GM23248 (cell line): ENCODE data around the gene KIAA2012. TPM values are rescaled to one million over a fixed set of nuclear protein-coding genes. Genes with fewer than 3 reads are reported as not detected.
"Not testable (repeated sequence)": the region's sequence is repeated elsewhere in the genome, so short reads cannot be mapped to it uniquely, and the experiment has no call there.

Experiments
- DNase-seq: peaks from one replicate; pipeline ENCODE4 v3.0.0-alpha.2; 2015
- H2AFZ ChIP-seq: fragments of 200-600 bp; sonication (generic); 2 replicates; pipeline ENCODE4 v1.6.1; 2016; ENCODE audit warnings: antibody characterized with exemption
- H3F3A ChIP-seq: fragments of 200-600 bp; sonication (generic); 2 replicates; pipeline ENCODE4 v1.6.1; 2016; ENCODE audit warnings: mild to moderate bottlenecking, antibody characterized with exemption, mixed run types; ENCODE audit not compliant: insufficient read depth
- H3K27ac ChIP-seq: fragments of 200-600 bp; sonication (generic); 2 replicates; pipeline ENCODE4 v1.5.1; 2016; ENCODE audit warnings: mild to moderate bottlenecking
- H3K27me3 ChIP-seq: fragments of 200-600 bp; sonication (generic); replicated peaks from 2 replicates; pipeline ENCODE4 v1.6.1; 2016; ENCODE audit warnings: mild to moderate bottlenecking; ENCODE audit not compliant: insufficient read depth
- H3K36me3 ChIP-seq: fragments of 200-600 bp; sonication (generic); 2 replicates; pipeline ENCODE4 v1.6.1; 2016; ENCODE audit warnings: low read depth, mild to moderate bottlenecking
- H3K4me1 ChIP-seq: fragments of 200-600 bp; sonication (generic); 2 replicates; pipeline ENCODE4 v1.6.1; 2016; ENCODE audit warnings: mild to moderate bottlenecking; ENCODE audit not compliant: insufficient read depth
- H3K4me2 ChIP-seq: fragments of 200-600 bp; sonication (generic); one replicate; pipeline ENCODE4 v1.6.1; 2016; ENCODE audit warnings: mild to moderate bottlenecking; ENCODE audit not compliant: unreplicated experiment
- H3K4me3 ChIP-seq: fragments of 200-600 bp; sonication (generic); 2 replicates; pipeline ENCODE4 v1.5.1; 2016; ENCODE audit warnings: mild to moderate bottlenecking
- H3K79me2 ChIP-seq: fragments of 200-600 bp; sonication (generic); 2 replicates; pipeline ENCODE4 v1.6.1; 2016; ENCODE audit warnings: mild to moderate bottlenecking; ENCODE audit not compliant: insufficient read depth
- H3K9ac ChIP-seq: fragments of 200-600 bp; sonication (generic); 2 replicates; pipeline ENCODE4 v1.6.1; 2016; ENCODE audit warnings: mild to moderate bottlenecking
- H3K9me2 ChIP-seq: fragments of 200-600 bp; sonication (generic); 2 replicates; pipeline ENCODE4 v1.6.1; 2016; ENCODE audit warnings: mixed run types, mild to moderate bottlenecking, moderate library complexity; ENCODE audit not compliant: insufficient read depth
- H3K9me3 ChIP-seq: fragments of 200-600 bp; sonication (generic); one replicate; pipeline ENCODE4 v1.6.1; 2017; ENCODE audit warnings: low read depth
- H4K20me1 ChIP-seq: fragments of 200-600 bp; sonication (generic); 2 replicates; pipeline ENCODE4 v1.6.0; 2016; ENCODE audit not compliant: insufficient read depth
- EZH2 ChIP-seq: fragments of 200-600 bp; sonication (generic); IDR thresholded peaks from 2 replicates; pipeline ENCODE4 v1.6.1; 2018; ENCODE audit warnings: antibody characterized with exemption, mild to moderate bottlenecking; ENCODE audit not compliant: insufficient read depth, poor library complexity, severe bottlenecking
- EZH2phosphoT487 ChIP-seq: fragments of 200-600 bp; sonication (generic); IDR thresholded peaks from 2 replicates; pipeline ENCODE4 v1.6.1; 2018; ENCODE audit warnings: antibody characterized with exemption, moderate library complexity, mild to moderate bottlenecking, low read depth; ENCODE audit not compliant: insufficient read depth
- WGBS, 2 experiments: methylation state at CpG; one replicate each; pipeline ENCODE4 v1.1.6; 2015 to 2017; ENCODE audit warnings: low lambda C conversion rate in 2 of 2, low coverage in 1 of 2; ENCODE audit errors: missing lambda C conversion rate in 2 of 2; 5-methylcytosine and 5-hydroxymethylcytosine counted together
- in situ Hi-C: fragments of 300-500 bp; cut with MboI; formaldehyde crosslinking; loops from 2 replicates; pipeline ENCODE4 v1.15.0; 2020
- polyA plus RNA-seq: library from polyadenylated mRNA; unstranded; fragments of >200 nt; fragmentation: Nextera tagmentation; extraction: Ambion mirVana; gene quantifications from 2 replicates; pipeline ENCODE4 v1.2.1, GENCODE V29; 2016
- total RNA-seq: library from RNA; depleted of rRNA; stranded (reverse); fragments of >200 nt; shearing (Covaris generic); gene quantifications from 2 replicates; pipeline ENCODE4 v1.2.3, GENCODE V29; 2014

Gene KIAA2012
- total and polyA plus RNA-seq, 2 experiments from 2014 or later = 0.18 TPM; not detected in 1

DNA sequence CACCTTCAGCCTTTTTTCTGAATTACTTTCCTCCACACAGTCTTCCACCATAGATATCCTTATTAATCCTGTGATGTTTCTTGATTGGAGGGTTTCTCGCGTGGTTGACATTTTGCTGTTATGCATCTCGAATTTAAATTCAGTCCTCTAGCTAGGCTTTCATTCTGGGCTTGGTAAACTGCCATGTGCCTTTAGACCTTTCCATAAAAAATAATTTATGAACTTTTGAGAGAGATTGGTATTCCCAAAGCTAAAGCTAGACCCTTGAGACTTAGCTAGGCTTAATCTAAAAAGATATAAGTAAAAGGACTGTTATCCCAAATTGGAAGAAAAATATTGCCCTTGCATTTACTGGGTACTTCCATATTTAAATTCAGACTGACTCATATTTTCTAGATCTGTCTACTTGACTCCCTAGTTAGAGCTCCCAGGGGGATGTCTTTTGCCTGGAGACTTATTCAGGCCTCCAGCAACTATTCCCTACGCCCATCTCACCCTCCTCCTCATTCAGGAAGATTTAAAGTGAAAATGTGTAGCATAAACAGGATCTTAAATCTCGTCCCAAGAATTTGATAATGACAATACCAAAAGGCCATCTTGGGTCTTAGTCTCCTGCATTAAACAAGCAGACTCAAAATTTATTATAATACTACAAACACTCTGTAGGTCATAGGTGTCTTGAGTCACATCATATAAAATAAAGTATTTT lies 60.3 kb downstream of the KIAA2012 start:
- no peak for DNase-seq
- Histone ChIP-seq H3K9ac (no peak overlapping the region), H4K20me1 (no peaks in the 10 kb centered on the region), H3K36me3 (no peaks in the 10 kb centered on the region), H3F3A (peaks cover 21% of the 10 kb centered on the region), H3K9me3 (no peaks in the 10 kb centered on the region), H3K27ac (no peak overlapping the region), H3K79me2 (no peaks in the 10 kb centered on the region), H3K27me3 (no peaks in the 10 kb centered on the region), H3K4me1 (peaks cover 16% of the 10 kb centered on the region), H3K9me2 (no peaks in the 10 kb centered on the region), H2AFZ (no peak overlapping the region), H3K4me3 (no peak overlapping the region), H3K4me2 (no peak overlapping the region)
- in situ Hi-C loops = no loop called here
- TF ChIP-seq EZH2 (no peak), EZH2phosphoT487 (no peak)
- 84 to 88% methylated on average over 5 of the region's 5 CpGs for WGBS, 2 experiments

DNA sequence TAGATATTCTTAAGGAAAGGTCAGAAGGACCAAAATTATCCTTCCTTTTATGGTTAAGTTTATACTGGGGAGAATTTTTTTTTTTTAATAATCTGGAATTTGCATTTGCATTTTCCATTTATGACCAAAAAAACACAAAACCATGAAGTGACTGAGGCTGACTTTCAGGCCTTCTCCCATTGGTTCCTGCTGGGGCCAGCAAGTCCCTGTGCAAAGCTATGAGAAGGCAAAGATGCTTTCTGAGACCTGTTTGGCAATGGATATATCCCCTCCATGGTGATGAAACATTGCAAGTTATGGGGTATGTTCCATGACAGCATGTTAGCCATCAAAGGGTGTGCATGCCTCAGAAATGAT lies 60.8 kb downstream of the KIAA2012 start:
- TF ChIP-seq EZH2phosphoT487 (no peak), EZH2 (no peak)
- Histone ChIP-seq H3K9me2 (no peaks in the 10 kb centered on the region), H3K27ac (no peak overlapping the region), H3K9me3 (no peaks in the 10 kb centered on the region), H3K27me3 (no peaks in the 10 kb centered on the region), H3K4me1 (peaks cover 16% of the 10 kb centered on the region), H2AFZ (no peak overlapping the region), H3K9ac (no peak overlapping the region), H3K4me3 (no peak overlapping the region), H3K36me3 (no peaks in the 10 kb centered on the region), H3F3A (peaks cover 21% of the 10 kb centered on the region), H4K20me1 (no peaks in the 10 kb centered on the region), H3K4me2 (no peak overlapping the region), H3K79me2 (no peaks in the 10 kb centered on the region)
- DNase-seq = no peak
- in situ Hi-C loops = no loop called here

DNA sequence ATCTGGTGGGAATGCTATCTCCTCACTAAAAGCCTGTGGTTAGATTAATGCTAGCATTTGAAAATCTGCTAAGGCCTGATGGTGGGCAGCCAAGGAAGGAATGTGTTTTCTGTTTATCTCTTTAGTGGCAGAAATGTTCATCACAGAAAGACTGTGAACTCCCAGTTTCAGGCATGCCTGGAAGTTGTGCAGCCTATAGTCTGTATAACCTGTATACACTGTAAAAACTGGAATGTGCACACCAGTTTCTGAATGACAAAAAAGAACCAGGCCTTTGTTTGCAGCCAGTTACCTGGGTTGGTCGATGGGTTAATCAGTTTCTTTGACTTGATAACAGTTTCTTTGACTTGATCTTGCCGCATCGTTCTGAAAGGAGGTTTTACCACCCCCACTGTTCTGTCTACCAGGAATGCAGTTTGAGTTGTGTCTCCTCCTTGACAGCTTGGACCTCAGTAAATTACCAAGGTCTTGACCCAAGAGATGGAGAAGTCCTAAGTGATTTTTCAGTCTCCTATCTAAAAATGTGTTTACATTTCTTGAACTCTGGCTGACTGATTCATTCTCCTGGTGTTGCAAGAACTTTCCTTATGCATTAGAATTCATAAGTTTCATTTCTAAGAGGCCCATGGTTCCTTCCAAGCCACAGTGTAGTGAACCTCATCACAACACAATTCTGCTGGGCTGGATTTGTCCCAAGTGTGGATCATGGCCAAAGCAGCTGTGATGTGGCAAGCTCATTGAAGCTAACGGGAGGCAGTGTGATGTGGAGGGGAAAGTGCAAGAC lies 62.2 kb downstream of the KIAA2012 start:
- no peaks in the 10 kb centered on the region for H3K79me2 ChIP-seq
- H3K4me2 ChIP-seq = peak overlapping the region; percentile 69
- H3K9me3 ChIP-seq = no peaks in the 10 kb centered on the region
- 2 to 4% methylated on average over 4 of the region's 4 CpGs for WGBS, 2 experiments
- H3F3A ChIP-seq = peaks cover 21% of the 10 kb centered on the region
- peaks cover 20% of the 10 kb centered on the region for H3K4me1 ChIP-seq
- no peak overlapping the region for H3K9ac ChIP-seq
- H4K20me1 ChIP-seq = no peaks in the 10 kb centered on the region
- H3K27ac ChIP-seq = peak overlapping the region; percentile 63
- TF ChIP-seq EZH2phosphoT487 = no peak
- TF ChIP-seq EZH2 = no peak
- H3K4me3 ChIP-seq = peak overlapping the region; percentile 37
- peak; percentile 97 for DNase-seq
- no peaks in the 10 kb centered on the region for H3K27me3 ChIP-seq
- no peaks in the 10 kb centered on the region for H3K9me2 ChIP-seq
- H2AFZ ChIP-seq = no peak overlapping the region
- in situ Hi-C loops = no loop called here
- no peaks in the 10 kb centered on the region for H3K36me3 ChIP-seq

DNA sequence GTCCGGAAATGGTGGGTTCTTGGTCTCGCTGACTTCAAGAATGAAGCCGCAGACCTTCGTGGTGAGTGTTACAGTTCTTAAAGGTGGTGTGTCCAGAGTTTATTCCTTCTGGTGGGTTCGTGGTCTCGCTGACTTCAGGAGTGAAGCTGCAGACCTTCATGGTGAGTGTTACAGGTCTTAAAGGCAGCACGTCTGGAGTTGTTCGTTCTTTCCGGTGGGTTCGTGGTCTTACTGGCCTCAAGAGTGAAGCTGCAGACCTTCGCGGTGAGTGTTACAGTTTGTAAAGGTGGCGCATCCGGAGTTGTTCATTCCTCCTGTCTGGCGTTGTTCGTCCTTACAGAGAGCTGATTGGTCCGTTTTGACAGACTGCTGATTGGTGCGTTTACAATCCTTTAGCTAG lies 63.0 kb downstream of the KIAA2012 start:
- H3K27ac ChIP-seq, in situ Hi-C loops, H3K9ac ChIP-seq, H3K27me3 ChIP-seq, H4K20me1 ChIP-seq, H3K36me3 ChIP-seq, H3K4me3 ChIP-seq, H2AFZ ChIP-seq, H3K9me2 ChIP-seq, H3K9me3 ChIP-seq, H3K79me2 ChIP-seq, DNase-seq: not testable (repeated sequence)
- WGBS, 2 experiments = 84 to 86% methylated on average over 18 of the region's 18 CpGs
- H3F3A ChIP-seq = peaks cover 21% of the 10 kb centered on the region
- H3K4me1 ChIP-seq = peaks cover 26% of the 10 kb centered on the region
- peak overlapping the region; percentile 24 for H3K4me2 ChIP-seq
